ENCODE results near the gene UNC93B1.
"Not testable (repeated sequence)": the region's sequence is repeated elsewhere in the genome, so short reads cannot be mapped to it uniquely, and the experiment has no call there.

The UNC93B1 gene

GRCh38 chr11:68009391-68010089, 5.6 kb upstream of the UNC93B1 start:
- peak; percentile 42 for DNase-seq (ENCODE audit: low spot score)

DNA sequence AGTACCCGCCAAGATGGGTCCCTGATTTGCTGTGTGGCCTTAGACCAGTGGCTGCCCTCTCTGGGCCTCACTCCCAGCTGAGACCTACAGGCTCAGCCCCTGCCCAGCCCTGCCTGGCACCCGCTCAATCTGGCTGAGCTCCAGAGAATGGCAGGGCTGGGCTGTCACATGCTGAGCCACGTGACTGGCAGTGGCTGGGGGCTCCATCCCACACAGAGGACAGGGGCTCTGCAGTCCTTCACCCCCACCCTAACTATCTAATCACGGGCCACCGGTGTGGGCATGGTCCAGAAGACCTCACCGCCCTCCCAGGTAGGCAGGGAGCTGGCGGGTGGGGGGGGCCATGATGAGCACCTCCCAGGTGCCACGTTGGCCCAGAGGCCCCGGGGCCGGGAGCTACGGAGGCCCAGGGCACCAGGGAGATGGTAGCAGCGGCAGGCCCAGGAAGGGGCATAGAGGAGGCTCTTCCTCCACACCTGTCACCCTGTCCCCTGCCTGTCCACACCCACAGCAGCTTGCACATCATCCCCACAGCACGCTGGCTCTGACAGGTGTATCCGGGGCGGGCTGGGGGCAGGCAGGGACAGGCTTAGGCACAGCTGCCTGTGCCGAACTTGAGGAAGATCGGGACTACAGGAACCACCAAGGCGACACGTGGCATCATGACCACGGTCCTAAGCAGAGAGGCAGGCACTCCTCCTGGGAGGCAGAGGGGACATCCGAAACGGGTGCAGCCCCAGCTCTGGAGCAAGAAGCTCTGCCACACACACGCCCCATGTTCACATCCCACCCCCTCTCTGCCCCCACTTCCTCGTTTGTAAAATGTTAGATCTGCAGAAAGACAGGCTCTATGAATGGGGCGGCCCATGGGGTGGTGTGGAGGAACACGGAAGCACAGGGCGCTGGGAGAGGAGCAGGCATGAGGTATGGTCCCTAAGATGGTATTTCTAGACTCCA, 4.8 kb upstream of the UNC93B1 start:
- DNase-seq (ENCODE audit: low spot score) = no peak

- no peak for DNase-seq (ENCODE audit: low spot score)
These were observed 3.8 kb upstream of the UNC93B1 start for GRCh38 chr11:68007498-68008380.

GRCh38 chr11:68006606-68007166, 2.8 kb upstream of the UNC93B1 start:
- no peak for DNase-seq (ENCODE audit: low spot score)

DNA sequence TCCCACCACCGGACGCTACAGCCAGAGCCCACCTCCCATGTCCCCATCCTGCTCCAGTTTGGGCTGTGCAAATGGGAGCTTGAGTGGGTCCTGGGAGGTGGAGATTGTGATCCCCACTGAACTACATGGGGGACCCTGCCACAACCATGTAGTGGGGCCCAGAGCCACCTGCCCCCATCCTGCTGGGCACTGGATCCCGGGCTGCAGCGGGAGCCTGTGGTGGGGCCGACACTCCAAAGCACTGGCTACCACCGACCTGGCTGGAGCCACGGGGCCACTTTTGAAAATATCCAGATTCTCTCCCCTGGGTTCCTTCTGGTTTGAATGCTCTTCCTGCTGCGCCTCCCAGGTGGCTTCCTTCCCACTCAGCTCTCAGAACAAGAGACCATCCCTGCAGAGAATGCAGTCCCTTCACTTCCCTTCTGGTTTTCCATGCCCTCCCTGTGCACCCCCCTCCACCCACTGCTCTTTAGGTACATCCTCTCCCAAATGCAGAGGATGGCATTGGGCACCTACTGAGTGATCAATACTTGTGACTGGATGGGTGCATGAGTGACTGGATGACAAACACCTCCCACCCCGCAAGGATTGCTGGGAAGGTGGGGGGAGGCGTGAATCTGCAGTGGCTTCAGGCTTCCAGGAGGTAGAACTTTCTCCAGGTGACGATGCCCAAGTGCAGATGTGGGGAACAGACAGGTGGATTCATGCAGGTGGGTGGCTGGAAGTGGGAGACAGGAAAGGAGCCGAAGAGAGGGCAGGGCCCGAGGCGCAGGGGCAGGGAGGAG, 846 bp upstream of the UNC93B1 start:
- no peak for DNase-seq (ENCODE audit: low spot score)

GRCh38 chr11:68002938-68003845, 705 bp downstream of the UNC93B1 start:
- DNase-seq (ENCODE audit: low spot score) = no peak

DNA sequence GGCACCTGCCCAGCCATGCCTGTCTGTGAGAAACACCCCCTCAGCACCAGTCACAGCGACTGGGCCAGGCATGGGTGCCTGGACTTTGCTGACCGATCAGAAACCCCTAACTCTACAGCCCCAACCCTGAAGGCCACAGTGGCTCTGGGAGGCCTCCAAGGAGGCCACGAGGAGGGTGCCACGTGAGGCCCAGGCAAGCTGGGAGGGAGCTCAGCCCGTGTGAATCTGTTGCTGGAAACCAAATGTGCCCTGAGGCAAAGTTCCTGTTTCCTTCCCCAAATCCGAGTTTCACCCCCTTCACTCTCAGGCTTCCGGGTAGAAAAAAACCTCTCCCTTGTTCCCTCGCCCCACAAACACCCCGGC, 1.3 kb downstream of the UNC93B1 start:
- DNase-seq (ENCODE audit: low spot score) = no peak

- DNase-seq (ENCODE audit: low spot score) = no peak
These were observed 4.2 kb downstream of the UNC93B1 start for GRCh38 chr11:67999704-68000103.

GRCh38 chr11:67999201-67999629, 4.7 kb downstream of the UNC93B1 start:
- DNase-seq (ENCODE audit: low spot score) = no peak

DNA sequence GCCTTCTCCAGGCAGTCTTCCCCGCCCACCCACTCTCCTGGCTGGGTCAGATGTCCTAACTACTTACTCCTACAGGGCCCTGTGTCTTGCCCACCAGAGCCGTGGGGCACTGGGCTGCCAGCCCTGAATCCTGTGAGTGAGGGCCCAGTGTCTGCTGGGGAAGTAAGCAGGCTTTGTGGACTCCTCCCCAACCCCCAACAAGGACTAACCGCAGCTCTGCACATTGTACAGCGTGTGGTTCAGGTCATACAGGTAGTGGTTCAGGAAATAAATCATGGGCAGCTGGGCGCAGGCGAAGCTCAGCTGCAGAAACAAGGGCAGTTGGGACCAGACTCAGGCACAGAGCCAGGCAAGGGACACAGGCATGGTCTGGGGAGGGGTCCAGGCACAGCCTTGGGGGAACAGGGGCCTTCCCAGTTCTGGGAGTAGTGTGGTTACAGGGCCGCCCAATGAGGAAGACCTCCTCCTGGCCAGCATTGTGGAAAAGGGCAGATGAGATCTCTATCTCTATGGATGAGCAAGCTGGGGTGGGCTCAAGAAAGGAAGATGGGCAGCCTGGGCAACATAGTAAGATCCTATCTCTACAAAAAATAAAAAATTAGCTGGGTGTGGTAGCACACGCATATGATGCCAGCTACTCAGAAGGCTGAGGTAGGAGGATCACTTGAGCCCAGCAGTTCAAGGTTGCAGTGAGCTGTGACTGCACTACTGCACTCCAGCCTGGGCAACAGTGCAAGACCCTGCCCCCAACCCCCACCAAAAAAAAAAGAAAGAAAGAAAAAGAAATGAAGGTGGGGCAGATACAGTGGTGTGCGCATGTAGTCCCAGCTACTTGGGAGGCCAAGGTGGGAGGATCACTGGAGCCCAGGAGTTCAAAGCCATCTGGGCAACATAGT, 5.5 kb downstream of the UNC93B1 start:
- no peak for DNase-seq (ENCODE audit: low spot score)

DNA sequence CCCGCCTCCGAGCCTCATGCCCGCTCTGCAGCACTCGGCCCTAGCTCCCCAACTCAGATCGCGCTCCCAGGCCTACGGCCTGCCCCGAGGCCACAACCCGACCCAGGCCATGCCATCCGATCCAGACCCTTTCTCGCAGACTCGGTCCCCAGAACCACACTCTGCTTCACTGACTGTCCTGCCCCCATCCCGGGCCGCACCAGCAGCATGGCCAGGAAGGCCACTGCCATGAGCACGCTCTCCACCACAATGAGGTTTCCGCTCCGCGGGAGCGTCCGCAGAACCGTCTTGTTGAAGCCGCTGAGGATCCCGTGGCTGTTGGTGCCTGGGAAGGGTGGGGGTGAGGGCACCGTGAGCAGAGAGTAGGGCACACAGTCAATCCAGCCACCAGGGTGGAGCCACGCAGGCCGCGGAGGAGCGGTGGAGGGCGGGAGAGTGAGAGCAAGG, 6.4 kb downstream of the UNC93B1 start:
- no peak for DNase-seq (ENCODE audit: low spot score)

GRCh38 chr11:67996622-67997474, 7.0 kb downstream of the UNC93B1 start:
- DNase-seq (ENCODE audit: low spot score) = no peak

GRCh38 chr11:67996051-67996450, 7.8 kb downstream of the UNC93B1 start:
- no peak for DNase-seq (ENCODE audit: low spot score)

GRCh38 chr11:67995579-67995978, 8.3 kb downstream of the UNC93B1 start:
- not testable (repeated sequence) for DNase-seq (ENCODE audit: low spot score)

DNA sequence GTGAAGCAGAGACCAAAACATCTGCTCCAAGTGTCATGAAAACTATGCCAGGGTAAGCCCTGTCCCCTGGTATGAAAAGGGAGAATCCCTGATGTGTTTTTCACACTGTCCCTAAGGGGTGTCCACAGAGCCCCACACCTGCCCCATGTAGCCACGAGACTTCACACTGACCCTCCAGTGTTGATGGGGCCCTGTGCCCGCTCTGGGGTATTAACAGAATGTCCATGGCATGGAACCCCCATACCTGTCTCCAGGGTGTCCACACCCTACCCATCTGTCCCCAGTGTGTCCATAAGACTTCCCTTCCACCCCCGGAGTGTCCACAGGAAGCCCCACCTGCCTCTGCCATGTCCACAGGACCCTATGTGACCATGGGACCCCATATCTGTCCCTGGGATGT, 8.8 kb downstream of the UNC93B1 start:
- not testable (repeated sequence) for DNase-seq (ENCODE audit: low spot score)

DNA sequence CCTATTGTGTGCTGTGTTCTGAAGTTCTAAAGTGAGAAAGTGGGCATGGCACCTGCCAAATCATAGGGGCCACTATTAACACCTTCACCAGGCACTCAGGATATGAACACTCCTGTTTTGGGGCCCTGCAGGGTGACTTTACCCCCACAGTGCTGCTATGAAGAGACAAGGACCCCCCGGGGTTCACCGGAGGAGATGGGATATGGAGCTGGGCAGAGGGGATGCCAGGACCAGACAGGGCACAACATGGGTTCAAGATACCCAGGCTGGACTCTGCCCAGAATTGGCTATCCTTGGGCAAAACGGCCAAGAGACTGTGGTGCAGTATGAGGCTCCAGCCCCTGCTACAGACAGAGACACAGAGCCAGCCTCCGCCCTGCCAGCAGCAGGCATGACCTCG, 9.5 kb downstream of the UNC93B1 start:
- not testable (repeated sequence) for DNase-seq (ENCODE audit: low spot score)

- not testable (repeated sequence) for DNase-seq (ENCODE audit: low spot score)
These were observed 10.1 kb downstream of the UNC93B1 start for GRCh38 chr11:67993821-67994220.
